K562 (cell line): ENCODE results near the gene PTP4A2. TPM values are rescaled to one million over a fixed set of nuclear protein-coding genes. Genes with fewer than 3 reads are reported as not detected.

Experiments used
- BRF1 ChIP-seq: IDR thresholded peaks from 3 replicates; pipeline ENCODE4 v1.6.1; 2011; ENCODE audit warnings: borderline replicate concordance, mild to moderate bottlenecking; ENCODE audit not compliant: insufficient read length; ENCODE audit errors: extremely low read depth
- CHD1 ChIP-seq: fragments of 200-600 bp; sonication (generic); IDR thresholded peaks from one replicate; pipeline ENCODE4 v1.6.1; 2012; ENCODE audit warnings: mild to moderate bottlenecking, moderate library complexity, low read length, inconsistent platforms
- FOSL1 ChIP-seq: fragments of 200-800 bp; sonication (Bioruptor generic); conservative IDR thresholded peaks from 2 replicates; pipeline ENCODE4 v1.6.1; 2016; ENCODE audit warnings: missing genetic modification characterization, missing compliant biosample characterization
- HDAC8 ChIP-seq: fragments of 450-650 bp; IDR thresholded peaks from 2 replicates; pipeline ENCODE4 v1.6.1; 2016; ENCODE audit warnings: mild to moderate bottlenecking, missing genetic modification characterization, moderate library complexity, missing compliant biosample characterization
- JUND ChIP-seq, 2 experiments: IDR thresholded peaks; 2 replicates in 1 of 2; 3 replicates in 1 of 2; pipeline ENCODE4 v1.6.1; 2011; ENCODE audit warnings: borderline replicate concordance in 2 of 2, low read depth in 2 of 2, low read length in 2 of 2, improper control_type of control experiment in 1 of 2, missing biosample characterization in 1 of 2, missing genetic modification characterization in 1 of 2, missing genetic modification reagents in 1 of 2
- KAT7 ChIP-seq: sonication (generic); formaldehyde crosslinking; IDR thresholded peaks from 2 replicates; pipeline ENCODE4 v1.8.0; 2022; ENCODE audit warnings: missing genetic modification reagents, mild to moderate bottlenecking, borderline replicate concordance
- MCM2 ChIP-seq: fragments of 450-650 bp; IDR thresholded peaks from 2 replicates; pipeline ENCODE4 v1.6.1; 2017; ENCODE audit warnings: low read depth, mild to moderate bottlenecking
- PHB ChIP-seq: fragments of 250-450 bp; sonication (Bioruptor Pico); IDR thresholded peaks from 2 replicates; pipeline ENCODE4 v1.5.0; 2021
- POLR3A ChIP-seq: IDR thresholded peaks from 2 replicates; pipeline ENCODE4 v1.6.1; 2011; ENCODE audit warnings: borderline replicate concordance, mild to moderate bottlenecking, moderate library complexity; ENCODE audit not compliant: insufficient read length, insufficient read depth; ENCODE audit errors: extremely low read depth
- RAD21 ChIP-seq, 2 experiments: fragments of 250-450 bp in 1 of 2; fragments of 450-650 bp in 1 of 2; sonication (Bioruptor Pico) in 1 of 2; formaldehyde crosslinking in 1 of 2; IDR thresholded peaks in 1 of 2; conservative IDR thresholded peaks in 1 of 2; 2 replicates each; pipeline versions ENCODE4 v1.4.0 to v1.8.0; 2020 to 2022; ENCODE audit warnings: mild to moderate bottlenecking in 2 of 2, moderate library complexity in 1 of 2
- RFX7 ChIP-seq: fragments of 250-450 bp; sonication (Bioruptor Pico); IDR thresholded peaks from 2 replicates; pipeline ENCODE4 v1.5.1; 2021; ENCODE audit warnings: mild to moderate bottlenecking
- SOX6 ChIP-seq: fragments of 450-650 bp; IDR thresholded peaks from 2 replicates; pipeline ENCODE4 v1.6.1; 2014; ENCODE audit warnings: mild to moderate bottlenecking
- SREBF1 ChIP-seq: fragments of 150-350 bp; IDR thresholded peaks from 2 replicates; pipeline ENCODE4 v1.6.1; 2014; ENCODE audit warnings: antibody characterized with exemption, low read depth, low read length, borderline replicate concordance
- TBP ChIP-seq: optimal IDR thresholded peaks from 2 replicates; pipeline ENCODE3; 2011; ENCODE audit warnings: low read depth, low read length, improper control_type of control experiment
- TCF7 ChIP-seq: sonication (generic); IDR thresholded peaks from 2 replicates; pipeline ENCODE4 v1.6.1; 2016; ENCODE audit warnings: antibody characterized with exemption, borderline replicate concordance
- ZBED1 ChIP-seq: IDR thresholded peaks from 2 replicates; pipeline ENCODE4 v1.6.1; 2014
- ZC3H11A ChIP-seq: IDR thresholded peaks from 2 replicates; pipeline ENCODE4 v1.6.1; 2012; ENCODE audit warnings: low read depth, low read length, improper control_type of control experiment
- ZNF174 ChIP-seq: fragments of 250-450 bp; sonication (Bioruptor Pico); IDR thresholded peaks from 2 replicates; pipeline ENCODE4 v1.4.0; 2020; ENCODE audit warnings: mild to moderate bottlenecking
- ZNF197 ChIP-seq: fragments of 200-800 bp; sonication (Bioruptor generic); IDR thresholded peaks from 2 replicates; pipeline ENCODE4 v1.6.1; 2016; ENCODE audit warnings: low read depth, missing genetic modification characterization, missing compliant biosample characterization
- ZNF644 ChIP-seq: fragments of 200-800 bp; sonication (Bioruptor generic); IDR thresholded peaks from 2 replicates; pipeline ENCODE4 v1.6.1; 2016; ENCODE audit warnings: low read depth, missing genetic modification characterization, missing compliant biosample characterization
- ZNF696 ChIP-seq: fragments of 250-450 bp; sonication (Bioruptor Pico); conservative IDR thresholded peaks from 2 replicates; pipeline ENCODE4 v1.4.0; 2020; ENCODE audit warnings: mild to moderate bottlenecking, moderate library complexity
- ZNF77 ChIP-seq: fragments of 250-450 bp; sonication (Bioruptor Pico); IDR thresholded peaks from 2 replicates; pipeline ENCODE4 v1.5.0; 2020
- ZZZ3 ChIP-seq: fragments of 450-650 bp; IDR thresholded peaks from 2 replicates; pipeline ENCODE4 v1.6.1; 2016; ENCODE audit warnings: antibody characterized with exemption, mild to moderate bottlenecking, moderate library complexity
- polyA plus RNA-seq, 8 experiments: library from polyadenylated mRNA; depleted of rRNA in 4 of 8; stranded (reverse) in 5 of 8; unstranded in 3 of 8; fragments of >200 nt; fragmentation: Nextera tagmentation in 2 of 8; fragmentation: Illumina TruSeq in 1 of 8; extraction: Ambion mirVana in 2 of 8; extraction: Trizol in 1 of 8; gene quantifications; 2 replicates each; pipeline versions ENCODE4 v1.2.1 to v1.2.3, GENCODE V29; 2011 to 2014; ENCODE audit warnings: inconsistent platforms in 1 of 8, missing spikeins in 1 of 8
- total RNA-seq, 7 experiments: library from RNA; depleted of rRNA in 6 of 7; stranded (reverse); fragments of >200 nt in 6 of 7; fragmentation: Illumina TruSeq in 2 of 7; extraction: Trizol in 2 of 7; gene quantifications; 2 replicates each; pipeline versions ENCODE4 v1.2.1 to v1.2.3, GENCODE V29; 2011 to 2021; ENCODE audit warnings: low replicate concordance in 1 of 7
- TF ChIP-seq, protein P1 (sequence below), 2 experiments: fragments of 150-350 bp in 1 of 2; IDR thresholded peaks; 2 replicates each; pipeline ENCODE4 v1.6.1; 2012 to 2016; ENCODE audit warnings: low read depth in 2 of 2, low read length in 2 of 2, mild to moderate bottlenecking in 1 of 2, moderate library complexity in 1 of 2
- TF ChIP-seq, protein P2 (sequence below): sonication (generic); formaldehyde crosslinking; IDR thresholded peaks from 2 replicates; pipeline ENCODE4 v1.8.1; 2023; ENCODE audit warnings: mild to moderate bottlenecking, missing genetic modification reagents, moderate library complexity

PTP4A2 gene
- total and polyA plus RNA-seq, 9 of the 15 experiments (the other 6 are each of a cell fraction or from before 2014, with no cell fraction given) = 197 to 870 (median 480) TPM

DNA sequence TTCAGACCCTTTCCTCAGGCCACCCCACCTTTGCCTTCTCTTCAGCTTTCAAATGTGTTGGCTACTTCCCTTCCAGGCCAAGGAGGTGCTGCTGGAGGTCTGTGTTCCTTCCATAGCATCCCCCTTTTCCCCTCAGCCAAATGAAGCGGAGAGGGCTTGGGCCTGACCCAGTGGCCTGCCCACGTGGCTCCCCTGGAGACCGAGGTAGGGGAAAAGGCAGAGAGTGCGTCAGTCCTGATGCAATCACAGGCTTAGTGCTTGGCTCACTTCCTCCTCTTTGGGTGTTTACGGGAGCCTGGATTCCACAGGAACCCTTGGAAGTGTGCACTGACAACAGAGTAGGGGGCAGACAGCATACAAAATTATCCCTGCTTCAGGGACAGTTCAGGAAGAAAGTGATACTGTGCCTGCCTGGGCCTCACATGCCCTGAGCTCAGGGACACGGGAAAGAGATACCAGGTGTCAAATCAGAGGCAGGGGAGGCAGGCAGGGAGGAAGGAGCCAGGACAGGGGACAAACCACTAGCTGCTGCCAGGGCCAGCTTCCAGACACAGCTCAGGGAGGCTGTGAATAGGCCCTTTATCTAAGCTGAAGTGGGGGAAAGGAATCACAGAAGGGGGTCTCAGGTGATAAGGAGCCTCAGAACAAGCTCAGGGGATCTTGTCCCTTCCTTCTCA is 16.6 kb upstream of the PTP4A2 start (continued):
- TF ChIP-seq BRF1 (no peak), ZNF696 (CRISPR knock-in tag) (no peak), SREBF1 (0 out of 2 replicates have a peak, but pooled peaks have one; percentile 45), RAD21 (CRISPR knock-in tag; conservative IDR thresholded peaks at IDR 0.05 in 1 of 2, IDR thresholded peaks at IDR 0.05 in 1 of 2) (no peak), FOSL1 (tag) (peak; percentile 74), KAT7 (CRISPR knock-in tag) (no peak; the same call in 1 of the 2 replicates), ZNF197 (CRISPR knock-in tag) (peak; percentile 59; the same call in 1 of the 2 replicates), TCF7 (no peak), JUND (IDR thresholded peaks at IDR 0.05; ENCODE audit: borderline replicate concordance, low read depth, low read length) (peak; percentile 89), JUND (tag; IDR thresholded peaks at IDR 0.05; ENCODE audit: borderline replicate concordance, low read depth, low read length) (peak; percentile 91; the same call in 2 of the 3 replicates), ZBED1 (no peak), HDAC8 (tag) (peak; percentile 94), MCM2 (no peak), SOX6 (peak; percentile 53; the same call in 1 of the 2 replicates), ZZZ3 (no peak), ZC3H11A (no peak; the same call in 1 of the 2 replicates), ZNF77 (no peak), ZNF644 (tag) (peak; percentile 84), CHD1 (no peak), ZNF174 (CRISPR knock-in tag) (no peak), TBP (peak; percentile 37), RFX7 (CRISPR knock-in tag) (no peak), POLR3A (no peak), PHB (CRISPR knock-in tag) (0 out of 2 replicates have a peak, but pooled peaks have one; percentile 55)
- TF ChIP-seq, protein P1, sequence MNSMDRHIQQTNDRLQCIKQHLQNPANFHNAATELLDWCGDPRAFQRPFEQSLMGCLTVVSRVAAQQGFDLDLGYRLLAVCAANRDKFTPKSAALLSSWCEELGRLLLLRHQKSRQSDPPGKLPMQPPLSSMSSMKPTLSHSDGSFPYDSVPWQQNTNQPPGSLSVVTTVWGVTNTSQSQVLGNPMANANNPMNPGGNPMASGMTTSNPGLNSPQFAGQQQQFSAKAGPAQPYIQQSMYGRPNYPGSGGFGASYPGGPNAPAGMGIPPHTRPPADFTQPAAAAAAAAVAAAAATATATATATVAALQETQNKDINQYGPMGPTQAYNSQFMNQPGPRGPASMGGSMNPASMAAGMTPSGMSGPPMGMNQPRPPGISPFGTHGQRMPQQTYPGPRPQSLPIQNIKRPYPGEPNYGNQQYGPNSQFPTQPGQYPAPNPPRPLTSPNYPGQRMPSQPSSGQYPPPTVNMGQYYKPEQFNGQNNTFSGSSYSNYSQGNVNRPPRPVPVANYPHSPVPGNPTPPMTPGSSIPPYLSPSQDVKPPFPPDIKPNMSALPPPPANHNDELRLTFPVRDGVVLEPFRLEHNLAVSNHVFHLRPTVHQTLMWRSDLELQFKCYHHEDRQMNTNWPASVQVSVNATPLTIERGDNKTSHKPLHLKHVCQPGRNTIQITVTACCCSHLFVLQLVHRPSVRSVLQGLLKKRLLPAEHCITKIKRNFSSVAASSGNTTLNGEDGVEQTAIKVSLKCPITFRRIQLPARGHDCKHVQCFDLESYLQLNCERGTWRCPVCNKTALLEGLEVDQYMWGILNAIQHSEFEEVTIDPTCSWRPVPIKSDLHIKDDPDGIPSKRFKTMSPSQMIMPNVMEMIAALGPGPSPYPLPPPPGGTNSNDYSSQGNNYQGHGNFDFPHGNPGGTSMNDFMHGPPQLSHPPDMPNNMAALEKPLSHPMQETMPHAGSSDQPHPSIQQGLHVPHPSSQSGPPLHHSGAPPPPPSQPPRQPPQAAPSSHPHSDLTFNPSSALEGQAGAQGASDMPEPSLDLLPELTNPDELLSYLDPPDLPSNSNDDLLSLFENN (IDR thresholded peaks at IDR 0.05; ENCODE audit: low read depth in 2 of 2, low read length in 2 of 2) = no peak
- TF ChIP-seq, protein P2, sequence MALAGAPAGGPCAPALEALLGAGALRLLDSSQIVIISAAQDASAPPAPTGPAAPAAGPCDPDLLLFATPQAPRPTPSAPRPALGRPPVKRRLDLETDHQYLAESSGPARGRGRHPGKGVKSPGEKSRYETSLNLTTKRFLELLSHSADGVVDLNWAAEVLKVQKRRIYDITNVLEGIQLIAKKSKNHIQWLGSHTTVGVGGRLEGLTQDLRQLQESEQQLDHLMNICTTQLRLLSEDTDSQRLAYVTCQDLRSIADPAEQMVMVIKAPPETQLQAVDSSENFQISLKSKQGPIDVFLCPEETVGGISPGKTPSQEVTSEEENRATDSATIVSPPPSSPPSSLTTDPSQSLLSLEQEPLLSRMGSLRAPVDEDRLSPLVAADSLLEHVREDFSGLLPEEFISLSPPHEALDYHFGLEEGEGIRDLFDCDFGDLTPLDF (CRISPR knock-in tag) = no peak
